HEK293 (cell line): ENCODE measurements around the gene CIC.
A peak's percentile ranks its signal among the peaks of the same experiment; 100 is the strongest.

Source experiments
- CTCF ChIA-PET: fragments of 350-600 bp; formaldehyde crosslinking; extraction: SDS; loops from one replicate; lab custom pipeline; 2021; ENCODE audit warnings: antibody characterized with exemption; lab: Yijun Ruan, JAX
- POLR2A ChIA-PET: fragments of 300-600 bp; formaldehyde crosslinking; extraction: SDS; loops from one replicate; lab custom pipeline; 2020; ENCODE audit warnings: antibody characterized with exemption, inconsistent platforms; lab: Yijun Ruan, JAX
- H3K27ac ChIP-seq: fragments of 200-500 bp; sonication (Bioruptor generic); 2 replicates; pipeline ENCODE4 v1.5.1; 2014; ENCODE audit warnings: low read depth, low read length, control low read depth, inconsistent platforms; ENCODE audit errors: extremely low read depth
- H3K36me3 ChIP-seq, 2 experiments: fragments of 200-500 bp in 1 of 2; sonication (Bioruptor generic) in 1 of 2; 1 replicate in 1 of 2; 2 replicates in 1 of 2; pipeline ENCODE4 v1.5.1; 2014 to 2017; ENCODE audit warnings: inconsistent platforms in 2 of 2, low read length in 2 of 2; ENCODE audit not compliant: control insufficient read depth in 2 of 2, insufficient read depth in 1 of 2
- H3K4me1 ChIP-seq: fragments of 200-500 bp; sonication (Bioruptor generic); 2 replicates; pipeline ENCODE4 v1.5.1; 2014; ENCODE audit warnings: mild to moderate bottlenecking, low read length, inconsistent platforms; ENCODE audit not compliant: control insufficient read depth, insufficient read depth
- H3K4me3 ChIP-seq: 2 replicates; pipeline ENCODE4 v1.5.1; 2011; ENCODE audit warnings: low read depth, mild to moderate bottlenecking, control low read depth, low read length, moderate library complexity
- H3K9me3 ChIP-seq: fragments of 200-500 bp; sonication (Bioruptor generic); 2 replicates; pipeline ENCODE4 v1.5.1; 2014; ENCODE audit warnings: low read depth, low read length, inconsistent platforms; ENCODE audit not compliant: control insufficient read depth, insufficient read depth
- GFI1B ChIP-seq: fragments of 450-650 bp; formaldehyde crosslinking; IDR thresholded peaks from 2 replicates; pipeline ENCODE4 v1.5.1; 2016; ENCODE audit warnings: missing biosample characterization, missing genetic modification characterization
- GLIS1 ChIP-seq: fragments of 450-650 bp; formaldehyde crosslinking; IDR thresholded peaks from 2 replicates; pipeline ENCODE4 v1.5.1; 2016; ENCODE audit warnings: missing biosample characterization, missing genetic modification characterization
- IKZF3 ChIP-seq: fragments of 450-650 bp; IDR thresholded peaks from 2 replicates; pipeline ENCODE4 v1.5.0; 2018; ENCODE audit warnings: missing biosample characterization, mild to moderate bottlenecking, missing genetic modification characterization, moderate library complexity
- KLF8 ChIP-seq: fragments of 450-650 bp; formaldehyde crosslinking; IDR thresholded peaks from 2 replicates; pipeline ENCODE4 v1.5.1; 2016; ENCODE audit warnings: missing biosample characterization, missing genetic modification characterization
- MEIS1 ChIP-seq: sonication (generic); formaldehyde crosslinking; IDR thresholded peaks from 2 replicates; pipeline ENCODE4 v1.8.1; 2022; ENCODE audit warnings: missing genetic modification reagents, mild to moderate bottlenecking, borderline replicate concordance
- SP3 ChIP-seq: fragments of 450-650 bp; formaldehyde crosslinking; IDR thresholded peaks from 2 replicates; pipeline ENCODE4 v1.5.1; 2016; ENCODE audit warnings: missing biosample characterization, missing genetic modification characterization
- TRIM28 ChIP-seq: IDR thresholded peaks from 2 replicates; pipeline ENCODE4 v1.6.1; 2011; ENCODE audit warnings: low read length, control low read depth, borderline replicate concordance
- ZEB2 ChIP-seq: fragments of 450-650 bp; formaldehyde crosslinking; IDR thresholded peaks from 2 replicates; pipeline ENCODE4 v1.5.1; 2016; ENCODE audit warnings: missing biosample characterization, missing genetic modification characterization
- ZNF223 ChIP-seq: fragments of 450-650 bp; formaldehyde crosslinking; IDR thresholded peaks from 2 replicates; pipeline ENCODE4 v1.5.1; 2016; ENCODE audit warnings: missing biosample characterization, missing genetic modification characterization
- ZNF248 ChIP-seq: fragments of 450-650 bp; formaldehyde crosslinking; IDR thresholded peaks from 2 replicates; pipeline ENCODE4 v1.5.1; 2017; ENCODE audit warnings: missing biosample characterization, missing genetic modification characterization
- ZNF292 ChIP-seq: fragments of 450-650 bp; formaldehyde crosslinking; IDR thresholded peaks from 2 replicates; pipeline ENCODE4 v1.5.1; 2016; ENCODE audit warnings: low read depth, missing biosample characterization, missing genetic modification characterization, borderline replicate concordance
- ZNF404 ChIP-seq: fragments of 450-650 bp; formaldehyde crosslinking; IDR thresholded peaks from 2 replicates; pipeline ENCODE4 v1.5.1; 2017; ENCODE audit warnings: missing biosample characterization, missing genetic modification characterization
- ZNF416 ChIP-seq: fragments of 450-650 bp; formaldehyde crosslinking; IDR thresholded peaks from 2 replicates; pipeline ENCODE4 v1.5.1; 2016; ENCODE audit warnings: missing biosample characterization, missing genetic modification characterization
- ZNF423 ChIP-seq: fragments of 450-650 bp; formaldehyde crosslinking; IDR thresholded peaks from 2 replicates; pipeline ENCODE4 v1.5.1; 2016; ENCODE audit warnings: missing biosample characterization, missing genetic modification characterization
- ZNF560 ChIP-seq: fragments of 450-650 bp; formaldehyde crosslinking; IDR thresholded peaks from 2 replicates; pipeline ENCODE4 v1.5.1; 2017; ENCODE audit warnings: missing biosample characterization, missing genetic modification characterization, borderline replicate concordance
- ZNF600 ChIP-seq: fragments of 450-650 bp; formaldehyde crosslinking; IDR thresholded peaks from 2 replicates; pipeline ENCODE4 v1.5.1; 2016; ENCODE audit warnings: missing biosample characterization, missing genetic modification characterization
- ZNF654 ChIP-seq: fragments of 450-650 bp; formaldehyde crosslinking; IDR thresholded peaks from 2 replicates; pipeline ENCODE4 v1.5.1; 2016; ENCODE audit warnings: low read depth, missing biosample characterization, missing genetic modification characterization
- ZNF660 ChIP-seq: fragments of 450-650 bp; IDR thresholded peaks from 2 replicates; pipeline ENCODE4 v1.5.1; 2018; ENCODE audit warnings: missing biosample characterization, mild to moderate bottlenecking, missing genetic modification characterization
- ZNF768 ChIP-seq: fragments of 450-650 bp; formaldehyde crosslinking; IDR thresholded peaks from 2 replicates; pipeline ENCODE4 v1.5.1; 2018; ENCODE audit warnings: missing biosample characterization, mild to moderate bottlenecking, missing genetic modification characterization
- TF ChIP-seq, protein P1 (sequence below): fragments of 450-650 bp; IDR thresholded peaks from 2 replicates; pipeline ENCODE4 v1.5.1; 2018; ENCODE audit warnings: missing biosample characterization, mild to moderate bottlenecking, missing genetic modification characterization
- TF ChIP-seq, protein P2 (sequence below): fragments of 450-650 bp; formaldehyde crosslinking; IDR thresholded peaks from 2 replicates; pipeline ENCODE4 v1.5.1; 2016; ENCODE audit warnings: missing biosample characterization, missing genetic modification characterization, borderline replicate concordance
- TF ChIP-seq, protein P3 (sequence below): fragments of 450-650 bp; formaldehyde crosslinking; optimal IDR thresholded peaks from 2 replicates; pipeline ENCODE3; 2016; ENCODE audit warnings: missing biosample characterization, mild to moderate bottlenecking, missing genetic modification characterization
- TF ChIP-seq, protein P4 (sequence below): fragments of 450-650 bp; formaldehyde crosslinking; IDR thresholded peaks from 2 replicates; pipeline ENCODE4; 2016; ENCODE audit warnings: missing biosample characterization, missing genetic modification characterization
- TF ChIP-seq, protein P5 (sequence below): fragments of 450-650 bp; formaldehyde crosslinking; IDR thresholded peaks from 2 replicates; pipeline ENCODE4 v1.5.1; 2016; ENCODE audit warnings: missing biosample characterization, missing genetic modification characterization
- TF ChIP-seq, protein P6 (sequence below): fragments of 450-650 bp; formaldehyde crosslinking; IDR thresholded peaks from 2 replicates; pipeline ENCODE4 v1.5.1; 2016; ENCODE audit warnings: missing biosample characterization, missing genetic modification characterization
- TF ChIP-seq, protein P7 (sequence below): fragments of 450-650 bp; formaldehyde crosslinking; IDR thresholded peaks from 2 replicates; pipeline ENCODE4 v1.5.1; 2016; ENCODE audit warnings: missing biosample characterization, missing genetic modification characterization

The CIC gene

DNA sequence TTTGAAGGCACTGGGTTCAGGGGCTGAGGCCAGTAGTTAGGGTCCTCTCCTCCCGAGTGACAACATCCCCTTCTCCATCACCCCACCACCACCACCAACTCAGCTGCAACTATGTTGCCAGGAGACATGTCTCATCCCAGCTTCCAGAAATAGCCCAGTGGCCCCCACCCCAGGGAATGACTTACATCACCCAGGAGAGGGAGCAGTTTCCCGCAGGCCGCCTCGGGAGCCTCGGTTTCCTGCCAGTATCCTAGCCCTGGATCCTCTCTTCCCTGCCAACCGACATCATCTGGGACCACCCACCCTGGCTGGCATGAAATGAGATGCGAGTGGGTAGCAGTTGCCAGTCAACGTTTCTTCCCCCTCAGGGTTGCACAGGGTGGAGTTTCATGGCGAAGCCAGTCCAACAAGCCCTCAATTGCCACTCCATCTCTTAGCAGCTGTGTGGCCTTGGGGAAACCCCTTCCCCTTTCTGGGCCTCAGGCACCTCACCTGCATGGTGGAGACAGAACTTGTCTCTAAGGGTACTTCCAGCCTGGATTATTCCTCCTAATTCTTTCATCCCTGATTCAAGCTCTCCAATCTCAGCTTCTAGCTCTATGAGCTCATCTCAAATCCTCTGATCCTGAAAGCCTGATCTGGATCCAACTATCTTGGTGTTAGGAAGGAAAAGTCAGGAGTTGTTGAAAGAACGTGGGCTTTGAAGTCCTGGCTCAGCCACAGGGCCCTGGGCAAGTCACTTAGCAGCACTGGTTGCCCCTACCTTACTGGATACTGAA is 22.7 kb upstream of the CIC start:
- H3K27ac ChIP-seq, result peak overlapping the region; percentile 99
- POLR2A ChIA-PET, result interaction anchor here (0.6 to 13.9 kb wide), 14 partner anchors 9 to 194 kb away, joined by 3 to 242 read pairs (median 4); partner anchors contain the start of genes CIC, DEDD2, ERF and PAFAH1B3
- TF ChIP-seq ZNF292 (tag by site-specific recombination) (no peak), MEIS1 (CRISPR knock-in tag) (no peak), ZNF404 (tag by site-specific recombination) (no peak), SP3 (no peak), ZNF560 (tag by site-specific recombination) (no peak), ZNF600 (tag by site-specific recombination) (0 out of 2 replicates have a peak, but pooled peaks have one; percentile 7), ZNF248 (tag by site-specific recombination) (no peak), ZEB2 (tag by site-specific recombination) (peak; percentile 62), ZNF768 (peak; percentile 86; the same call in 1 of the 2 replicates), ZNF416 (tag by site-specific recombination) (no peak), GFI1B (tag by site-specific recombination) (no peak), KLF8 (no peak), IKZF3 (peak; percentile 92), ZNF423 (tag by site-specific recombination) (no peak), ZNF654 (tag by site-specific recombination) (peak; percentile 77), ZNF223 (no peak), GLIS1 (tag by site-specific recombination) (peak; percentile 68; the same call in 1 of the 2 replicates), TRIM28 (0 out of 2 replicates have a peak, but pooled peaks have one; percentile 48), ZNF660 (tag by site-specific recombination) (peak; percentile 49)
- TF ChIP-seq, protein P1, sequence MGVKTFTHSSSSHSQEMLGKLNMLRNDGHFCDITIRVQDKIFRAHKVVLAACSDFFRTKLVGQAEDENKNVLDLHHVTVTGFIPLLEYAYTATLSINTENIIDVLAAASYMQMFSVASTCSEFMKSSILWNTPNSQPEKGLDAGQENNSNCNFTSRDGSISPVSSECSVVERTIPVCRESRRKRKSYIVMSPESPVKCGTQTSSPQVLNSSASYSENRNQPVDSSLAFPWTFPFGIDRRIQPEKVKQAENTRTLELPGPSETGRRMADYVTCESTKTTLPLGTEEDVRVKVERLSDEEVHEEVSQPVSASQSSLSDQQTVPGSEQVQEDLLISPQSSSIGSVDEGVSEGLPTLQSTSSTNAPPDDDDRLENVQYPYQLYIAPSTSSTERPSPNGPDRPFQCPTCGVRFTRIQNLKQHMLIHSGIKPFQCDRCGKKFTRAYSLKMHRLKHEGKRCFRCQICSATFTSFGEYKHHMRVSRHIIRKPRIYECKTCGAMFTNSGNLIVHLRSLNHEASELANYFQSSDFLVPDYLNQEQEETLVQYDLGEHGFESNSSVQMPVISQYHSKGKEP (tag by site-specific recombination), result peak; percentile 29; the same call in 1 of the 2 replicates
- TF ChIP-seq, protein P2, sequence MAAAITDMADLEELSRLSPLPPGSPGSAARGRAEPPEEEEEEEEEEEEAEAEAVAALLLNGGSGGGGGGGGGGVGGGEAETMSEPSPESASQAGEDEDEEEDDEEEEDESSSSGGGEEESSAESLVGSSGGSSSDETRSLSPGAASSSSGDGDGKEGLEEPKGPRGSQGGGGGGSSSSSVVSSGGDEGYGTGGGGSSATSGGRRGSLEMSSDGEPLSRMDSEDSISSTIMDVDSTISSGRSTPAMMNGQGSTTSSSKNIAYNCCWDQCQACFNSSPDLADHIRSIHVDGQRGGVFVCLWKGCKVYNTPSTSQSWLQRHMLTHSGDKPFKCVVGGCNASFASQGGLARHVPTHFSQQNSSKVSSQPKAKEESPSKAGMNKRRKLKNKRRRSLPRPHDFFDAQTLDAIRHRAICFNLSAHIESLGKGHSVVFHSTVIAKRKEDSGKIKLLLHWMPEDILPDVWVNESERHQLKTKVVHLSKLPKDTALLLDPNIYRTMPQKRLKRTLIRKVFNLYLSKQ (tag by site-specific recombination), result no peak
- TF ChIP-seq, protein P3, sequence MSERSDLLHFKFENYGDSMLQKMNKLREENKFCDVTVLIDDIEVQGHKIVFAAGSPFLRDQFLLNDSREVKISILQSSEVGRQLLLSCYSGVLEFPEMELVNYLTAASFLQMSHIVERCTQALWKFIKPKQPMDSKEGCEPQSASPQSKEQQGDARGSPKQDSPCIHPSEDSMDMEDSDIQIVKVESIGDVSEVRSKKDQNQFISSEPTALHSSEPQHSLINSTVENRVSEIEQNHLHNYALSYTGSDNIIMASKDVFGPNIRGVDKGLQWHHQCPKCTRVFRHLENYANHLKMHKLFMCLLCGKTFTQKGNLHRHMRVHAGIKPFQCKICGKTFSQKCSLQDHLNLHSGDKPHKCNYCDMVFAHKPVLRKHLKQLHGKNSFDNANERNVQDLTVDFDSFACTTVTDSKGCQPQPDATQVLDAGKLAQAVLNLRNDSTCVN, result no peak
- TF ChIP-seq, protein P4, sequence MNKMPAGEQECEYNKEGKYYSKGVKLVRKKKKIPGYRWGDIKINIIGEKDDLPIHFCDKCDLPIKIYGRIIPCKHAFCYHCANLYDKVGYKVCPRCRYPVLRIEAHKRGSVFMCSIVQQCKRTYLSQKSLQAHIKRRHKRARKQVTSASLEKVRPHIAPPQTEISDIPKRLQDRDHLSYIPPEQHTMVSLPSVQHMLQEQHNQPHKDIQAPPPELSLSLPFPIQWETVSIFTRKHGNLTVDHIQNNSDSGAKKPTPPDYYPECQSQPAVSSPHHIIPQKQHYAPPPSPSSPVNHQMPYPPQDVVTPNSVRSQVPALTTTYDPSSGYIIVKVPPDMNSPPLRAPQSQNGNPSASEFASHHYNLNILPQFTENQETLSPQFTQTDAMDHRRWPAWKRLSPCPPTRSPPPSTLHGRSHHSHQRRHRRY, result no peak
- TF ChIP-seq, protein P5, sequence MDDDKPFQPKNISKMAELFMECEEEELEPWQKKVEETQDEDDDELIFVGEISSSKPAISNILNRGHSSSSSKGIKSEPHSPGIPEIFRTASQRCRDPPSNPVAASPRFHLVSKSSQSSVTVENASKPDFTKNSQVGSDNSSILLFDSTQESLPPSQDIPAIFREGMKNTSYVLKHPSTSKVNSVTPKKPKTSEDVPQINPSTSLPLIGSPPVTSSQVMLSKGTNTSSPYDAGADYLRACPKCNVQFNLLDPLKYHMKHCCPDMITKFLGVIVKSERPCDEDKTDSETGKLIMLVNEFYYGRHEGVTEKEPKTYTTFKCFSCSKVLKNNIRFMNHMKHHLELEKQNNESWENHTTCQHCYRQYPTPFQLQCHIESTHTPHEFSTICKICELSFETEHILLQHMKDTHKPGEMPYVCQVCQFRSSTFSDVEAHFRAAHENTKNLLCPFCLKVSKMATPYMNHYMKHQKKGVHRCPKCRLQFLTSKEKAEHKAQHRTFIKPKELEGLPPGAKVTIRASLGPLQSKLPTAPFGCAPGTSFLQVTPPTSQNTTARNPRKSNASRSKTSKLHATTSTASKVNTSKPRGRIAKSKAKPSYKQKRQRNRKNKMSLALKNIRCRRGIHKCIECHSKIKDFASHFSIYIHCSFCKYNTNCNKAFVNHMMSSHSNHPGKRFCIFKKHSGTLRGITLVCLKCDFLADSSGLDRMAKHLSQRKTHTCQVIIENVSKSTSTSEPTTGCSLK (tag by site-specific recombination), result no peak
- TF ChIP-seq, protein P6, sequence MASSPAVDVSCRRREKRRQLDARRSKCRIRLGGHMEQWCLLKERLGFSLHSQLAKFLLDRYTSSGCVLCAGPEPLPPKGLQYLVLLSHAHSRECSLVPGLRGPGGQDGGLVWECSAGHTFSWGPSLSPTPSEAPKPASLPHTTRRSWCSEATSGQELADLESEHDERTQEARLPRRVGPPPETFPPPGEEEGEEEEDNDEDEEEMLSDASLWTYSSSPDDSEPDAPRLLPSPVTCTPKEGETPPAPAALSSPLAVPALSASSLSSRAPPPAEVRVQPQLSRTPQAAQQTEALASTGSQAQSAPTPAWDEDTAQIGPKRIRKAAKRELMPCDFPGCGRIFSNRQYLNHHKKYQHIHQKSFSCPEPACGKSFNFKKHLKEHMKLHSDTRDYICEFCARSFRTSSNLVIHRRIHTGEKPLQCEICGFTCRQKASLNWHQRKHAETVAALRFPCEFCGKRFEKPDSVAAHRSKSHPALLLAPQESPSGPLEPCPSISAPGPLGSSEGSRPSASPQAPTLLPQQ, result peak; percentile 72
- TF ChIP-seq, protein P7, sequence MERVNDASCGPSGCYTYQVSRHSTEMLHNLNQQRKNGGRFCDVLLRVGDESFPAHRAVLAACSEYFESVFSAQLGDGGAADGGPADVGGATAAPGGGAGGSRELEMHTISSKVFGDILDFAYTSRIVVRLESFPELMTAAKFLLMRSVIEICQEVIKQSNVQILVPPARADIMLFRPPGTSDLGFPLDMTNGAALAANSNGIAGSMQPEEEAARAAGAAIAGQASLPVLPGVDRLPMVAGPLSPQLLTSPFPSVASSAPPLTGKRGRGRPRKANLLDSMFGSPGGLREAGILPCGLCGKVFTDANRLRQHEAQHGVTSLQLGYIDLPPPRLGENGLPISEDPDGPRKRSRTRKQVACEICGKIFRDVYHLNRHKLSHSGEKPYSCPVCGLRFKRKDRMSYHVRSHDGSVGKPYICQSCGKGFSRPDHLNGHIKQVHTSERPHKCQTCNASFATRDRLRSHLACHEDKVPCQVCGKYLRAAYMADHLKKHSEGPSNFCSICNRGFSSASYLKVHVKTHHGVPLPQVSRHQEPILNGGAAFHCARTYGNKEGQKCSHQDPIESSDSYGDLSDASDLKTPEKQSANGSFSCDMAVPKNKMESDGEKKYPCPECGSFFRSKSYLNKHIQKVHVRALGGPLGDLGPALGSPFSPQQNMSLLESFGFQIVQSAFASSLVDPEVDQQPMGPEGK (tag by site-specific recombination), result peak; percentile 97

More for the DNA sequence above, 22.7 kb upstream of the CIC start:
- H3K4me1 ChIP-seq, result peaks cover 16% of the 10 kb centered on the region
- CTCF ChIA-PET, result interaction anchor here (0.6 to 11.8 kb wide), 29 partner anchors 11 to 192 kb away, joined by 3 to 276 read pairs (median 5); partner anchors contain the start of genes ERF, POU2F2 and ZNF526
- H3K9me3 ChIP-seq, result no peaks in the 10 kb centered on the region
- no peak overlapping the region for H3K4me3 ChIP-seq
- peaks cover 11 to 23% of the 10 kb centered on the region in 2 experiments; a peak in 2 of 3 replicates for H3K36me3 ChIP-seq
